ENCODE measurements around the gene CD53. TPM values are rescaled to one million over a fixed set of nuclear protein-coding genes. Genes with fewer than 3 reads are reported as not detected.

Gene CD53
- polyA plus RNA-seq, 1 donor from 2014 or later, result not detected

GRCh38 chr1:110850145-110850544 is 22.8 kb upstream of the CD53 start:
- no peaks in the 10 kb centered on the region for H3F3A ChIP-seq (ENCODE audit: insufficient read depth, low read length, poor library complexity, severe bottlenecking)
- no peaks in the 10 kb centered on the region for H3K9me3 ChIP-seq (ENCODE audit: low read length)
- H3K4me2 ChIP-seq (ENCODE audit: low read length), result no peak overlapping the region
- H3K36me3 ChIP-seq (ENCODE audit: insufficient read depth, low read length), result no peaks in the 10 kb centered on the region
- no peaks in the 10 kb centered on the region for H3K79me2 ChIP-seq (replicated peaks; ENCODE audit: insufficient read depth, low read length)
- no peaks in the 10 kb centered on the region for H3K27me3 ChIP-seq (ENCODE audit: insufficient read depth, low read depth, low read length)
- H2AFZ ChIP-seq (ENCODE audit: low read depth, low read length), result no peak overlapping the region
- H3K4me3 ChIP-seq (ENCODE audit: low read length), result no peak overlapping the region
- no peaks in the 10 kb centered on the region for H3K9me2 ChIP-seq (ENCODE audit: insufficient read depth, low read length)
- no peaks in the 10 kb centered on the region for H4K20me1 ChIP-seq (ENCODE audit: insufficient read depth)
- H3K9ac ChIP-seq (ENCODE audit: low read length), result no peak overlapping the region
- TF ChIP-seq EZH2 (IDR thresholded peaks at IDR 0.05; ENCODE audit: borderline replicate concordance, insufficient read depth, low read length, poor library complexity, severe bottlenecking) (no peak), POLR2AphosphoS5 (IDR thresholded peaks at IDR 0.05) (no peak), MXI1 (conservative IDR thresholded peaks at IDR 0.05; ENCODE audit: poor library complexity, severe bottlenecking) (no peak), TAF1 (IDR thresholded peaks at IDR 0.05; ENCODE audit: low read depth) (no peak), EP300 (conservative IDR thresholded peaks at IDR 0.05; ENCODE audit: poor library complexity, severe bottlenecking) (no peak), CTCF (IDR thresholded peaks at IDR 0.05; ENCODE audit: poor library complexity, severe bottlenecking) (no peak), RAD21 (conservative IDR thresholded peaks at IDR 0.05) (no peak), SMC3 (conservative IDR thresholded peaks at IDR 0.05; ENCODE audit: poor library complexity) (no peak)
- TF ChIP-seq, protein P1, sequence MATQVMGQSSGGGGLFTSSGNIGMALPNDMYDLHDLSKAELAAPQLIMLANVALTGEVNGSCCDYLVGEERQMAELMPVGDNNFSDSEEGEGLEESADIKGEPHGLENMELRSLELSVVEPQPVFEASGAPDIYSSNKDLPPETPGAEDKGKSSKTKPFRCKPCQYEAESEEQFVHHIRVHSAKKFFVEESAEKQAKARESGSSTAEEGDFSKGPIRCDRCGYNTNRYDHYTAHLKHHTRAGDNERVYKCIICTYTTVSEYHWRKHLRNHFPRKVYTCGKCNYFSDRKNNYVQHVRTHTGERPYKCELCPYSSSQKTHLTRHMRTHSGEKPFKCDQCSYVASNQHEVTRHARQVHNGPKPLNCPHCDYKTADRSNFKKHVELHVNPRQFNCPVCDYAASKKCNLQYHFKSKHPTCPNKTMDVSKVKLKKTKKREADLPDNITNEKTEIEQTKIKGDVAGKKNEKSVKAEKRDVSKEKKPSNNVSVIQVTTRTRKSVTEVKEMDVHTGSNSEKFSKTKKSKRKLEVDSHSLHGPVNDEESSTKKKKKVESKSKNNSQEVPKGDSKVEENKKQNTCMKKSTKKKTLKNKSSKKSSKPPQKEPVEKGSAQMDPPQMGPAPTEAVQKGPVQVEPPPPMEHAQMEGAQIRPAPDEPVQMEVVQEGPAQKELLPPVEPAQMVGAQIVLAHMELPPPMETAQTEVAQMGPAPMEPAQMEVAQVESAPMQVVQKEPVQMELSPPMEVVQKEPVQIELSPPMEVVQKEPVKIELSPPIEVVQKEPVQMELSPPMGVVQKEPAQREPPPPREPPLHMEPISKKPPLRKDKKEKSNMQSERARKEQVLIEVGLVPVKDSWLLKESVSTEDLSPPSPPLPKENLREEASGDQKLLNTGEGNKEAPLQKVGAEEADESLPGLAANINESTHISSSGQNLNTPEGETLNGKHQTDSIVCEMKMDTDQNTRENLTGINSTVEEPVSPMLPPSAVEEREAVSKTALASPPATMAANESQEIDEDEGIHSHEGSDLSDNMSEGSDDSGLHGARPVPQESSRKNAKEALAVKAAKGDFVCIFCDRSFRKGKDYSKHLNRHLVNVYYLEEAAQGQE (IDR thresholded peaks at IDR 0.05; ENCODE audit: borderline replicate concordance), result no peak
- no peak overlapping the region for H3K27ac ChIP-seq (ENCODE audit: low read length)

GRCh38 chr1:110850627-110851026 is 22.3 kb upstream of the CD53 start:
- H3K4me2 ChIP-seq (ENCODE audit: low read length), result no peak overlapping the region

More at GRCh38 chr1:110850627-110851026, 22.3 kb upstream of the CD53 start:
- Histone ChIP-seq H3K27me3 (ENCODE audit: insufficient read depth, low read depth, low read length) (no peaks in the 10 kb centered on the region), H3K4me3 (ENCODE audit: low read length) (no peak overlapping the region), H3K9me3 (ENCODE audit: low read length) (no peaks in the 10 kb centered on the region), H3K9ac (ENCODE audit: low read length) (no peak overlapping the region), H3K79me2 (replicated peaks; ENCODE audit: insufficient read depth, low read length) (no peaks in the 10 kb centered on the region), H3K36me3 (ENCODE audit: insufficient read depth, low read length) (no peaks in the 10 kb centered on the region), H3K27ac (ENCODE audit: low read length) (no peak overlapping the region), H2AFZ (ENCODE audit: low read depth, low read length) (no peak overlapping the region), H3F3A (ENCODE audit: insufficient read depth, low read length, poor library complexity, severe bottlenecking) (no peaks in the 10 kb centered on the region), H3K9me2 (ENCODE audit: insufficient read depth, low read length) (no peaks in the 10 kb centered on the region), H4K20me1 (ENCODE audit: insufficient read depth) (no peaks in the 10 kb centered on the region)
- TF ChIP-seq CTCF (IDR thresholded peaks at IDR 0.05; ENCODE audit: poor library complexity, severe bottlenecking), result no peak

Measured in neural cell (in vitro differentiated cells).